Femur (tissue), 1 donor: ENCODE data around the gene FBXL7.

ENCODE experiments used
- DNase-seq: peaks from one replicate; pipeline ENCODE4 v3.0.0-alpha.2; 2017

Gene FBXL7

DNA sequence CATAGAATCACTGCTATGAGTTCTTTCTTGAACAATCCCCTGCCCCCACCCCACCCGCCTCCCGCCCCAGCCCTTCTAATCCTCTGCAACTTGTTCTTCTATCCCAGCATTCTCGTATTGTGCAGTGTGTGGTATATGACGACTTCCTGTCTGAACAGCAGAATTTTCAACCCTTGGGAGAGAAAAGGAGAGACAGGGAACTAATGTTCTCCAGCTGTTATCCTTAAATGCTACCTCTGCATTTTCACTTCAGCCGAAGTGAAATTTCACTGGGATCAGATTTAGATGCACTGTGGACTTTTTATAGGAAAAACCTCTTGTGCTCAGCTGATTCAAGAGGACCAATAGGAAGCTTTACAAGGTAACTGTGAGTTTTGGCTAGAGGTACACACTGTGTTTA is 2.2 kb downstream of the FBXL7 start:
- DNase-seq = peak; percentile 45

GRCh38 chr5:15506146-15506545 is 6.2 kb downstream of the FBXL7 start:
- no peak for DNase-seq

GRCh38 chr5:15506897-15507296 is 6.9 kb downstream of the FBXL7 start:
- DNase-seq = no peak

GRCh38 chr5:15510092-15510491 is 10.1 kb downstream of the FBXL7 start:
- no peak for DNase-seq

GRCh38 chr5:15510831-15511230 is 10.9 kb downstream of the FBXL7 start:
- no peak for DNase-seq

DNA sequence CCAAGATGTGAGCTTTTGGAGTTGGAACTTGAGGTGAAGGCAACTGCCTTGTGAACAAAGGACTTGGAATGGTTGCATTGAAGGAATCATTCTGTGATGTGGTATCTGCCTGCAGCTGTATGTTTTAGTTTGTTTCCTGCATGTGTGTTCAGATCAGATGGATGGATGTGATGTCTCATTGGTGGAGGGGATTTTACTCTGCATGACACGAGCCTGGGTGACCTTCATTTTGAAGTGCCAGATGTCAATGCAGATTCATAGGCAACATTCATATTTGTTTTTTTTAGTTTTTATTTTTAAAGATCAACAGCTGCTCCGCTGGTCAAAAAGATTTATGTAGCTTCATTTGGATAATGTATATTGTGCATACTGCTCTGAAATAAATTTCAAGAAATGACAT is 13.5 kb downstream of the FBXL7 start:
- DNase-seq = no peak

DNA sequence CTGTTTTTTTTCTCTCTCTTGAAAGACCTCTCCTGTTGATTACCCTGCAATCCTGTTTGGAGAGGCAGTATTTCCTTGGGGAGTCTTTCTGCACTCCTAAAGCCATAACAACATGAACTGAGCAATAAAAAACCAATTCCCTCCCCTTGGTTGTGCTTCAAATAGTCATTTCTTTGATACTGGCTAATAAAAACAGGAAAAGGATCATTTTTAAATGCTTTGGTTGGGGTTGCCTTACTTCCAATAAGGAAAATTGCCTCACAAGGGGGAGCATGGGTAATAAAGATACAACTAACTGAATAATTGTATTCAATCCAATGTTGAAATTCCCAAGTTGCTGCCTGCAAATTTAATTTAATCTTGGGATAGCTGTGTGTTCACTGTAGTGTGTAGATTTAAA is 13.9 kb downstream of the FBXL7 start:
- no peak for DNase-seq

DNA sequence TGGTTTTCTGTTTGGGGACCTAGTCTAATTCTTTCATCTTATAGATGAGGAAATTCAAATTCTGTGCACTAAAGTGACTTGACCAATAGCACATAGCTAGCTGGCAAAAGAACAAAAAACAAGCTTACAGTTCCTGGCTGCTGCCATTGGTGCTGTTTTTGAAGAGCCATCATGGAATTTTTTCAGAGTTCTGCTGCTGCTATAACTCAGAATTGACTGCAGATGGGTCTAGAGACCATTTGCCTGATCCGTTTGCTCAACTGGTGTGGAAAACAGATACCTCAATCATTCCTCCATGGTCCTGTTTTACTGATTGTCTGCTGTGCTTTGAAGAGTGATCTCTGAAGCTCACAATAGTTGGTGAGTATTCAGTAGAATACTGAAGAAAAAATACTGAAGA is 15.2 kb downstream of the FBXL7 start:
- DNase-seq = no peak

DNA sequence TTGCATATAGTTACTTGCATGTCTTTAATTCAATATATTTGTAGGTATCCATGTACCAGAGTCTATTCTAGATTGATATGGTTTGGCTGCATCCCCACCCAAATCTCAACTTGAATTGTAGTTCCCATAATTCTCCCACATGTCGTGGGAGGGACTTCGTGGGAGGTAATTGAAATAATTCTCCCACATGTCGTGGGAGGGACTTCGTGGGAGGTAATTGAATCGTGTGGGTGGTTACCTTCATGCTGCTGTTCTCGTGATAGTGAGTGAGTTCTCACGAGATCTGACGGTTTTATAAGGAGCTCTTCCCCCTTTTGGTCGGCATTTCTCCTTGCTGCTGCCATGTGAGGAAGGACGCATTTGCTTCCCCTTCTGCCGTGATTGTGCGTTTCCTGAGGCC is 16.5 kb downstream of the FBXL7 start:
- DNase-seq = no peak

DNA sequence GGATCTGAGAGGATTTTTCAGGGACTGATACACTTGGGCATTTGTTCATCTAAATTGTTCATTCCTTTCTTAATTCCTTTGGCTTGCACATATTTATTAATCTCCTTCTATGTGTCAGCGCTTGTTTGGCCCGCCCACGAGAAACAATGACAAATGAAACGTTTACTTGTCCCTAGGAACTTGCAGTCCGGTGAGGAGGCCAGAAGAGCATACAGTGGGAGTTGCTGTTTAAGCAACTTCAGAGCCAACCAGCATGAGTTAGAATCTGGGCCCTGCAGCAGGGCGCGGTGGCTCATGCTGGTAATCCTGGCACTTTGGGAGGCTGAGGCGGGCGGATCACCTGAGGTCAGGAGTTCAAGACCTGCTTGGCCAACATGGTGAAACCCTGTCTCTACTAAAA is 18.8 kb downstream of the FBXL7 start:
- no peak for DNase-seq

- DNase-seq = no peak
These were observed 20.9 kb downstream of the FBXL7 start for GRCh38 chr5:15520856-15521255.

GRCh38 chr5:15521381-15522186 is 21.6 kb downstream of the FBXL7 start:
- no peak for DNase-seq

DNA sequence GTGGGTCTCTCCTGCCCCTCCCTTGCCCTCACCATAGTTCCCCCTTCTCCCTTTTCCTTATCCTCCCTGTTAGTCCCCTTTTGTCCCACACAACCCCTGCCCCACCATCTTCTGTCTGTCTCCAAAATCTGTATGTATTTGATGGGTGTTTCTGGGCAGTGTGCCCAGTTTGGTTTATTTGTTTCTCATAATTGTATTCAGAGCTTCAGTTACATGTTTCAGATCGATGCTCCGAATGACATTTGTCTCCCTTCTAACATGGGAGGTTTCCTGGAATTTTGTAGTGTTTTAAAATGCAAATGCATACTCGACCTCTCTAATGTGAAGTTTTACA is 22.2 kb downstream of the FBXL7 start:
- DNase-seq = no peak

DNA sequence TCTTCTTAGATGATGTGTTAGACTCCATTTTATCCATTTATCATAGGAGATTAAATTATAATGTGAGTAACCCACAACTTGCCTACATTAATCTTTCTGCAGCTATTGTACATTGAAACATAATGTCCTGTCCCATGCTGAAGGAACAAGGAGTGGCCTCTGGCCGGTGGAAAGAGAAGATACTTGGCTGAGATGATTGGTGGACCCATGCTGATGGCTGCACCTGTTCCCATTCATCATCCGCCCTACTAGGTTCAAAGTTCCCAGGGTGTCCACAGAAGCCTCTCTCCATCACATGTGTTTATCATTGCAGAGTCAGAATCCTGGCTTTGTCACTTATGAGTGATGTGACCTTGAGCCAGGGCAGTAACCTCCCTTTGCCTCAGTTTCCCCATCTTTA is 24.7 kb downstream of the FBXL7 start:
- no peak for DNase-seq

- no peak for DNase-seq
These were observed 25.8 kb downstream of the FBXL7 start for GRCh38 chr5:15525703-15526275.

DNA sequence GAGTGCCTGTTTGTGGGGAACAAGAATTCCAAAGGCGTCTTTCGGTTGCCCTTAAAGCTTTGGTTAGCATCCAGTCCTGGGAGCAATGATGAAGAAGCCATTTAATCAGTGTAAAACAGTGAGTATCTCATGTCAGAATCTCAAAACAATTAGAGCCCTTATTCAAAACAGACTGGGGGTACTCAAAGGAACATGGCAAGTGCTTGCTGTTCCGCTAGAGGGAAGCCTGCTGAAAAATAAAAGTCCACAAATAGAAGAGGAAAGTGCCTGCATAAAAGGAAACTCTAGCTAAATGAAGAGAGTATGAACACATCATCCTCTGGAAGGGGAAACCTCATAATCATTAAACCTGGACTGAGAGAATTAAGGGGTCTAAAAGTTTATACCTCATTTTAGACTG is 26.4 kb downstream of the FBXL7 start:
- DNase-seq = no peak

DNA sequence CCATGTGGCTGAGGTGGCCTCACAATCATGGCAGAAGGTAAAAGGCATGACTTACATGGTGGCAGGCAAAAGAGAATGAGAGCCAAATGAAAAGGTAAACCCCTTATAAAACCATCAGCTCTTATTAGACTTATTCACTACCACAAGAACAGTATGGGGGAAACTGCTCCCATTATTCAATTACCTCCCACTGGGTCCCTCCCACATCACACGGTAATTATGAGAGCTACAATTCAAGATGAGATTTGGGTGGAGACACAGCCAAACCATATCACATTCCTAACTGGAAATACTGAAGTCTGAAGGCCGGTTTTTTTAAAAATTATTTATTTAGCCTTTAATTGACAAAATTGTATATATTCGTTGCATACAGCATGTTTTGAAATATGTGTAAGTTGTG is 28.5 kb downstream of the FBXL7 start:
- no peak for DNase-seq

GRCh38 chr5:15529013-15529412 is 29.0 kb downstream of the FBXL7 start:
- no peak for DNase-seq

GRCh38 chr5:15529821-15530220 is 29.8 kb downstream of the FBXL7 start:
- DNase-seq = no peak

- no peak for DNase-seq
These were observed 33.3 kb downstream of the FBXL7 start for GRCh38 chr5:15533129-15533893.

DNA sequence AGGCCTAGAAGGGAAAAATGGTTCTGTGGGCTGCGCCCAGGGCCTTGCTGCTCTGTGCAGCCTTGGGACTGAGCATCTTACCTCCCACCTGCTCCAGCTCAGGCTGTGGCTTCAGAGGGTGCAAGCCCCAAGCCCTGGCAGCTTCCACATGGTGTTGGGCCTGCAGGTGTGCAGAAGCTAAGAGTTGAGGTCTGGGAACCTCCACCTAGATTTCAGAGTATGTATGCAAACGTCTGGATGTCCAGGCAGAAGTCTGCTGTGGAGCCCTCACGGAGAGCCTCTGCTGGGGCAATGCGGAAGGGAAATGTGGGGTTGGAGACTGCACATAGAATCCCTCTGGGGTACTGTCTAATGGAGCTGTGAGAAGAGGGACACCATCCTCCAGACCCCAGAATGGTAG is 36.0 kb downstream of the FBXL7 start:
- DNase-seq = no peak

GRCh38 chr5:15538516-15538915 is 38.5 kb downstream of the FBXL7 start:
- DNase-seq = no peak

GRCh38 chr5:15539951-15540350 is 40.0 kb downstream of the FBXL7 start:
- no peak for DNase-seq

DNA sequence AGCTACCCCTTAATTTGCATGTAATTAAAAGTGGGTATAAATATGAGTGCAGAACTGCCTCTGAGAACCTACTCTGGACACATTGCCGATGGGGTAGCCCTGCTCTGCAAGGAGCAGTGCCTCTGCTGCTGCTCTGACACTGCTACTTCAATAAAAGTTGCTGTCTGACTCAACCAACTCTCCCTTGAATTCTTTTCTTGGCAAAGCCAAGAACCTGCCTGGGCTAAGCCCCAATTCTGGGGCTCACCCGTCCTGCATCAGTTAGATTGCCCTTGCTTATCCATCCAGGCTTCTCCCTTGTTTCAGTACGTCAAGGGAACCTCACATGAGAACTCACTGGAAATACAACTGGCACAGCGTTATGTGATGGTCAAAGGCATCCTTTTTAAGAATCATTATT is 44.1 kb downstream of the FBXL7 start:
- no peak for DNase-seq
